LNCAP (cell line): Measurements from ENCODE around the gene SYT1.

Experiments used
- TF ChIP-seq, protein P1 (sequence below): fragments of 450-650 bp; IDR thresholded peaks from 2 replicates; pipeline ENCODE4 v1.5.1; 2017; ENCODE audit warnings: mild to moderate bottlenecking

Gene SYT1

DNA sequence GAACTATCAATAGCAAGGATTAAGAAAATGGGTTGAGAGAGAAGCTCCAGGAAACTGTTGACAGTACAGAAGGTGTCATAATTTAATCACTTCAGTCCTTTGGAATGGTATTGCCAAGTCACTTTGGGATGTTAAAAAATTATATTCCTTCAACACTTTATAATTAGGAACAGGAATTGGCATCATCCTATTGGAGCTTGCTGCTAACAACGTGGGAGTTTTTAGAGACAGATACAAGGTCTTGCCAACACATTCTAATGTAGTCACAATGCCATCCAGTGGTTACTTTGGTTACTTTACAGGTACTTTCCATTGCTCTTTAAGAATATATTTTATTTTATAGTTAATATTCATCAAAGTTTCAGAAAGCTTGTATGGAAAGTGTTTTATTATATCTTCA lies 310.1 kb downstream of the SYT1 start:
- TF ChIP-seq, protein P1, sequence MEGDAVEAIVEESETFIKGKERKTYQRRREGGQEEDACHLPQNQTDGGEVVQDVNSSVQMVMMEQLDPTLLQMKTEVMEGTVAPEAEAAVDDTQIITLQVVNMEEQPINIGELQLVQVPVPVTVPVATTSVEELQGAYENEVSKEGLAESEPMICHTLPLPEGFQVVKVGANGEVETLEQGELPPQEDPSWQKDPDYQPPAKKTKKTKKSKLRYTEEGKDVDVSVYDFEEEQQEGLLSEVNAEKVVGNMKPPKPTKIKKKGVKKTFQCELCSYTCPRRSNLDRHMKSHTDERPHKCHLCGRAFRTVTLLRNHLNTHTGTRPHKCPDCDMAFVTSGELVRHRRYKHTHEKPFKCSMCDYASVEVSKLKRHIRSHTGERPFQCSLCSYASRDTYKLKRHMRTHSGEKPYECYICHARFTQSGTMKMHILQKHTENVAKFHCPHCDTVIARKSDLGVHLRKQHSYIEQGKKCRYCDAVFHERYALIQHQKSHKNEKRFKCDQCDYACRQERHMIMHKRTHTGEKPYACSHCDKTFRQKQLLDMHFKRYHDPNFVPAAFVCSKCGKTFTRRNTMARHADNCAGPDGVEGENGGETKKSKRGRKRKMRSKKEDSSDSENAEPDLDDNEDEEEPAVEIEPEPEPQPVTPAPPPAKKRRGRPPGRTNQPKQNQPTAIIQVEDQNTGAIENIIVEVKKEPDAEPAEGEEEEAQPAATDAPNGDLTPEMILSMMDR: peak; percentile 52

GRCh38 chr12:79183003-79183402 lies 318.4 kb downstream of the SYT1 start:
- TF ChIP-seq, protein P1: no peak

DNA sequence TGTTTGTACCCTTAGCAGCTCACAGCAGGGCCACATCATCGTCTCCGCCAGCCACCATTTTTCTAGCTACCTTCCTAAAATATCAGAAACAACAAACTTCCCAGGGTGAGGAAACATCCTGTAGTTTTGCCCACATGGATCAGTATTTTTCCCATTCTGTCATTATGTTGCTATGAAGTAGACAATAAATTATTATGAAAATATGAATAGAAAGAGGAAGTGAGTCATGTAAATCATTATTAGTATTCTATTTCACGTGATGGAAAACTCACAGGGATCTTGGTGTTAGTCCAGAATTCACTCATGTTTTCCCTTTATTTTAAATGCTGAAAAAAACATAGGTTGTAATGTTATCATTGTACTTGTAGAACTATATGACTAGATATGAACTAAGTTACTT lies 319.4 kb downstream of the SYT1 start:
- TF ChIP-seq, protein P1: no peak

GRCh38 chr12:79186506-79186905 lies 321.9 kb downstream of the SYT1 start:
- TF ChIP-seq, protein P1: no peak

- TF ChIP-seq, protein P1: no peak
These were observed 322.5 kb downstream of the SYT1 start for GRCh38 chr12:79187032-79187431.

GRCh38 chr12:79191391-79191790 lies 326.8 kb downstream of the SYT1 start:
- TF ChIP-seq, protein P1: no peak

- TF ChIP-seq, protein P1: no peak
These were observed 330.0 kb downstream of the SYT1 start for GRCh38 chr12:79194595-79194994.

GRCh38 chr12:79199166-79199565 lies 334.6 kb downstream of the SYT1 start:
- TF ChIP-seq, protein P1: no peak
